GM21825 (cell line): ENCODE data around the gene FBRS.

Experiments used
- ATAC-seq: cut with Tn5 transposase; IDR thresholded peaks from one replicate; pipeline ENCODE4 v1.9.1; 2021; ENCODE audit warnings: mild to moderate bottlenecking, moderate library complexity; ENCODE audit not compliant: unreplicated experiment

FBRS gene

DNA sequence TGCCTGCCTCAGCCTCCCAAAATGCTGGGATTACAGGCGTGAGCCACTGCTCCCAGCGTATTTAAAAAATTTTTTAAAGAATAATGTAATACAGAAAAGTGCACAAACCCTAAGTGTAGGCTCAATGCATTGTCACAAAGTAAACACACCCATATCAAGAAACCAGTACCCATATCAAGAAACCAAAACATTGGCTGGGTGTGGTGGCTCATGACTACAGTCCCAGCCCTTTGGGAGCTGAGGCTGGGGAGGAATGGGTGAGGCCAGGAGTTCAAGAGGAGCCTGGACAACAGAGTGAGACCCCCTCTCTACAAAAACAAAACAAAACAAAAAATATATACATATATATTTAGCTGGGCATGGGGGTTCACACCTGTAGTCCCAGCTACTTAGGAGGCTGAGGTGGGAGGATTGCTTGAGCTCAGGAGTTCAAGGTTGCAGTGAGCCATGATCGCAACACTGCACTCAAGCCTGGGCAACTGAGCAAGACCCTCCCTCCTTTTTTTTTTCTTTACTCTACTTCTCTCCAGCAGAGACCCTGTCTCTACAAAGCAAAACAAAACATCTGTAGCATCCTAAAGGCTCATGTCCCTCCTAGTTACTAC is 16.8 kb upstream of the FBRS start:
- no peak for ATAC-seq

DNA sequence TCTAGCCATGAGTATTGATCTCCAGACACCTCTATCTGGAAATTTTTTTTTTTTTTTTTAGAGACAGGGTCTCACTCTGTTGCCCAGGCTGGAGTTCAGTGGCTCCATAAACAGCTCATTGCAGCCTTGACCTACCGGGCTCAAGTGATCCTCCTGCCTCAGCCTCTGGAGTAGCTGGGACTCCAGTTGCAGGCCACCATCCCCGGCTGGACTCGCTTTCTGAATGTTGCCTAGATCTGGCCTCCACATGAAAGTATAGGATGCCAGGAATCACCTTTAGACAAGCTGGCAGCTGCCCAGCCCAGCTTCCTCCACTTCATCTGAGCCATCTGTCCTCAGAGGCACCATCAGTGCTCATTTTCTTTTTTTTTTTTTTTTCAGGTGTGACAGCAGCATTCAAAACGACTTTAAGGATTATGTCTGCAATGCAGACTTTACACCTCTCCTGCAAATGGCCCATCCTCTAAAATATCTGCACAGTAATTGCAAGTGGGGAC is 13.8 kb upstream of the FBRS start:
- no peak for ATAC-seq

DNA sequence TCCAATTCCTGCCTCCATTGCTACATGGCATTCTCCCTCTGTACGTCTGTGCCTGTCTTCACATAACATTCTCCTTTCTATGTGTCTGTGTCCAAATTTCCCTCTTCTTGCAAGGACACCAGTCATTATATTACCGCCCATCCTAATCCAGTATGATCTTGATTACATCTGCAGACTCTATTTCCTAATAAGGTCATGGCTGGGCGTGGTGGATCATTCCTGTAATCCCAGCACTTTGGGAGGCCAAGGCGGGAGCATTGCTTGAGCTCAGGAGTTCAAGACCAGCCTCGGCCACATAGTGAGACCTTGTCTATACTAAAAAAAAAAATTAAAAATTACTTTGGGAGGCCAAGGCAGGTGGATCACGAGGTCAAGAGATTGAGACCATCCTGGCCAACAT is 12.5 kb upstream of the FBRS start:
- ATAC-seq = no peak

DNA sequence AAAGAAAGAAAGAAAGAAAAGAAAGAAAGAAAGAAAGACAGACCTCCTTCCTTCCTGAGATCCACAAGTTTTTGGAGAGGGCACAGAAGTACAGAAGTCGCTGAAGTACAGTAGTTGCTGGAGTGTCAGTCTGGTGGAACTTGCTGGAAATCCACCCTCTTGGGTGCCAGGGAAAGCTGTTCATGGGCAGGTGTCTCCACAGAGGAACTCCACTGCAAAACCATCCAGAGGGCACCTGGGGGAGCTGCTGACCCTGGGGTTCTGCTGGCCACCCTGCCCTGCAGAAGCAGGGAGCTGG is 11.0 kb upstream of the FBRS start:
- no peak for ATAC-seq

DNA sequence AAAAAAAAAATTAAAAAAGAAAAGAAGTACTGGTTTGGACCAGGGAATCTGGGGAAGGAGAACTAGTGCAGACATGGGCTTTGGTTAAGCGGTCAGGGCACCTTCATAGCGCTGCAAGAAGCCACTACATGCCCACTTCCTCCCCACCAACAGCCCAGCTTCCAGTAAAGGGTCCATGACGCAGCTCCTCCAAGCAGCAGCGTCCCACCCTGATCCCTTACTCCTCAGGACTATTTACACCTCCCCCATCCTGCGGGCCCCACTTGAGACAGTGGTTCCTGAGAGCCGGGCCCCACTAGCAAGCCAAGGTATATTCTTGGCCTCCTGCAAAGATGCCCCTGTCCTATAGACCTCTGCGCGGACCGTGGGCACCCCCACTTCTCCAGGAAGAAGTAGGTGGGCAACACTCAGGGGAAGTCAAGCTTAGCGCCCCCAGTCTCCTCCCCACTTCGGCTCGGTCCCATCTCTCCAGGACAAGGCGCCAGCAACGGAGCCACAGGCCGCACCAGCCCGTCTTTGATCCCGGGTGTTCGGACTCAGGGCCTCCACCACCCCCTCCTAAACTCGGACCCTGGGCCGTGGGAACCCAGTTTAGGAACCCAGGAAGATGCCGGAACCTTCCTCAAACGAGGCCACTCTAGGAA is 8.4 kb upstream of the FBRS start:
- ATAC-seq = no peak

DNA sequence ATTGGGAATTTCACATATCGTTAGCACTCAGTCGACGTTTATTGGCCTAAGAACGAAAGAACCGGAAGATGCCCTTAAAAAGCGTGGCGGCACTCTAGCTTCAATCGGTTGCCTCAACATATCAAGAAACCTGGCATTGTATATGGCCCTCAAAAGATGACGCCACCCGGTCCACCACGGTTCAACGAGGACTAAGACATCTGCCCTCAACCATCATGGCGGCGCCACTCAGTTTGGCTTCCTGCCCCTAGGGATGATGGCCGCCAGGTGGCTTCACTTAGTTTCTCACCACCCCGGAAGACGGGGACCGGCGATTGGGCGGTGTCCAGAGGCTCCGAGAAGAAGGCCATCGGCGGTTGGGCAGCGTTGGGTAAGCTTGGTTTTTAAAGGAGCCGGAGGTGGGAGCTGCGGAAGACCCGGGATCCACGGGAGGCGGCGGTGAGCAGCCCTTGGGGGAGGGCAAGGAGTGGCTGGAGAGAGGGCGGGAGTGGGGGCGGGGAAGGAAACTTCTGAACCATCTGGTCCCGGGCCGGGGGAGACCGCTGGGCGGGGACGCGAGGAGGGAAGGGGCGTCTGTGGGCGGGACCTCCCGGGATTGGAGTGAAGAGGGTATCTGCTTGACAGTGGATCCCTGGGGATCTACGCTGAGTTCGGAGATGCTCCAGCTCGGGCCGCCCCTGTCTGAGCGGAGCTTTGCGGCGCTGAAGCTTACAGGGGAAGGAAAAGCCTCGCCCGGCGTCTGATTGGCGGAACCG is 7.7 kb upstream of the FBRS start, which contains the start of gene PRR14:
TSS of gene PRR14 (plus strand) at position 592 of the 755 bp plus-strand sequence. CDS start 686 bp downstream, outside the sequence.
- ATAC-seq = peak; percentile 70

DNA sequence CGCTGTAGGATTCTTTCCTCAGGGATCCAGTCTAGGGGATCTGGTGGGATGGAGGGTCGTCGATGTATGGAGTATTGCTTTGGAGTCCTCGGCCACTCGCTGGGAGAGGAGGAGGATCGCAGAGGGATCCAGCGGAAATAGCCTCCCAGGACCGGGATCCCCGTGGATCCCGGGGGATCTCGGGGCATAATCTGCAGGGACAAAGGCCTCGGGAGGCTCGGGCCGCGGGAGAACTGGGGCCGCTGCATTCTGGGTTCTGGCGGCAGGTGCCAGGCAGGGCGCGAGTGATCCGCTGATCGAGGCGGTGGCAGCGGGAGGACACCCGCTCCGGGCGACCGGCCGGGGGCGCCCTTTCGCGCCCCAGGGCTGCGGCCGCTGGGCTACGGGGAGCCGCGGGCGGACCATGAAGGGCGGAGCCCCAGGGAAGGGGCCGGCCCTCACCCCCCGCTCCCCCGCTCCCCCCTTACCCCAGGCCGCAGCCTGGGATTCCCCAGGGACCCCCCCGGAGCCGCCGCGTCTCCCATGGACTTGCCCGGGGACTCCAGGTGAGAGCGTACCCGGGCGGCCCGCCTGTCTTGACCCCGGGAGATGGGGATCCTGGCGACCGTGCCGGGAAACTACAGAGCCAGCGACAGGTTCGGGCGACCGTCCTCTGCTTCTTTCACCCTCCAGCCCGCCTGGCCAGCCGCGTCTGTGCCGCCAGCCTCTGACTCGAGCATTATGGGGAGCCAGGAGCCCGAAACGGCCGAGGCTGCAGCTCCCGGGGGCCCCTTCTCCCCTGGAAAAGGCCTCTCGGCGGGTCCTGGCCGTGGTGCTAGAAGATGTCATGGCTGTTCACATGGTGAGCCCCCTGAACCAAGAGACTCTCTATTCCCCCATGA is 6.9 kb upstream of the FBRS start:
- peak; percentile 41 for ATAC-seq

DNA sequence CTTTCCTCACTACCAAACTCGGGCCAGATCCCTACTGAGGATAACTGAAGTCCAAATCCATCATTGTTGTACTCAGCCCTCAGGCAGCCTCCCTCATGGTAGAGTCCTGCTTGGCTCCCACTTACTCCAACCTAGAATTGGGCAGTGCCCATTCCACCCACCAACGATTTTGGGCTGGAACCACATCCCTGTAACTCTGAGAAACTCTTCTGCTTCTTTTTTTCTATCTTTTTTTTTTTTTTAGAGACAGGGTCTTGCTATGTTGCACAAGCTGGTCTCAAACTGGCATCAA is 6.3 kb upstream of the FBRS start:
- no peak for ATAC-seq

DNA sequence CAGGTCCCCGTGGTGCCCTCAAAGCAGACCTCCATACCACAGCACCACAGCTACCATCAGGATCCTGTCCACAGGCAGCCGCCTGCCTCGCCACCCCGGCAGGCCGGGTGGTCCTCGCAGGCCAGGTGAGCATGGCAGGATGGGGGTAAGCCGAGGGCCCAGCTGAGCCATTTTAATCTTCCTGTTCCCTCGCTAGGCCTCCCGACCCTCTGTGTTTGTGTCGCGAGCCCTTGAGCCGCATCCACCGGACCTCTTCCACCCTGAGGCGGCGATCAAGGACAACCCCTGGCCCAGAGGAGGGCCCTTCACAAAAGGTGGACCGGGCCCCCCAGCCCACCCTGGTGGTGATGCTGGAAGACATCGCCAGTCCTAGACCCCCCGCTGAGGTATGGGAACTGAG is 5.5 kb upstream of the FBRS start:
- ATAC-seq = no peak

DNA sequence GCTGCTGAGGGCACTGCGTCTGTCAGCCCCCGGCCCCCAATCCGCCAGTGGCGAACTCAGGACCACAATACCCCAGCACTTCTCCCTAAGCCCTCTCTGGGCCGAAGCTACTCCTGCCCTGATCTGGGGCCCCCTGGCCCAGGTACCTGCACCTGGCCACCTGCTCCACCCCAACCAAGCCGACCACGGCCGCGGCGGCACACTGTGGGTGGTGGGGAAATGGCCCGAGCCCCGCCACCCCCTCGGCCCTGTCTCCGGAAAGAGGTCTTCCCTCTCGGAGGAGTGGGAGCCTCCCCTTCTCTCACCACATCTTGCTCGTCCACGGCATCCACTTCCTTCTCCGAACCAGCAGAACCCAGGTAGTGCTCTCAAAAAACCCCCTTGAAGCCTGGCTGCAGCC is 3.4 kb upstream of the FBRS start:
- no peak for ATAC-seq

DNA sequence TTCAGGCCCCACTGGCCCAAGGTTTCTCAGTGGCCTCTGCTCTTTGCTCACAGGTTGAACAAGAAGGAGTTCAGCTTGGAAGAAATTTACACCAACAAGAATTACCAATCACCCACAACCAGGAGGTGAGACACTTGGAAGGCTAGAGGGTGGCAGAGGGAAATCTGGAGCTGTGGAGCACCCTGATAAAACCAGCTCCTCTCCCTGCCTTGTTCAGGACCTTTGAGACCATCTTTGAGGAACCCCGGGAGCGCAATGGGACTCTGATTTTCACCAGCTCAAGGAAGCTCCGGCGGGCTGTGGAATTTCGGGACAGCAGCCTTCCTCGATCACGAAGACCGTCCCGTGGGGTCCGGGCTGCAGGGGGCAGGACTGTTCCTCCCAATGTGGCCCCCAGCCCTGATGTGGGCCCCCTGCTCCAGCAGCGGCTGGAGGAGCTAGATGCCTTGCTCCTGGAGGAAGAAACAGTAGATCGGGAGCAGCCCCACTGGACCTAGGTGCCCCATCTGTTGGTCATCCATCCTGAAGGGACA is 2.4 kb upstream of the FBRS start:
- no peak for ATAC-seq

DNA sequence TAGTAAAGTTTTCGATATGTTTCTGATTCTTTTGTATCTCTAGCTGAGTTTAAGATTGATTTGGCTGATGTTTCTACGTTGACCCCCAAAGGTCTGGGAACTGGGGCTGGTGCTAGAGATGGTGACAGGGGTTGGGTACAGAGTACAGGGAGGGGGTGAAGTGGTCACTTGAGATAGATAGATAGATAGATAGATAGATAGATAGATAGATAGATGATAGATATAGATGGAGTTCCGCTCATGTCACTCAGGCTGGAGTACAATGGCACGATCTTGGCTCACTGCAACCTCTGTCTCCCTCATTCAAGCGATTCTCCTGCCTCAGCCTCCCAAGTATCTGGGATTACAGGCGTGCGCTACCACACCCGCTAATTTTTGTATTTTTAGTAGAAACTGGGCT is 1.8 kb upstream of the FBRS start:
- no peak for ATAC-seq

DNA sequence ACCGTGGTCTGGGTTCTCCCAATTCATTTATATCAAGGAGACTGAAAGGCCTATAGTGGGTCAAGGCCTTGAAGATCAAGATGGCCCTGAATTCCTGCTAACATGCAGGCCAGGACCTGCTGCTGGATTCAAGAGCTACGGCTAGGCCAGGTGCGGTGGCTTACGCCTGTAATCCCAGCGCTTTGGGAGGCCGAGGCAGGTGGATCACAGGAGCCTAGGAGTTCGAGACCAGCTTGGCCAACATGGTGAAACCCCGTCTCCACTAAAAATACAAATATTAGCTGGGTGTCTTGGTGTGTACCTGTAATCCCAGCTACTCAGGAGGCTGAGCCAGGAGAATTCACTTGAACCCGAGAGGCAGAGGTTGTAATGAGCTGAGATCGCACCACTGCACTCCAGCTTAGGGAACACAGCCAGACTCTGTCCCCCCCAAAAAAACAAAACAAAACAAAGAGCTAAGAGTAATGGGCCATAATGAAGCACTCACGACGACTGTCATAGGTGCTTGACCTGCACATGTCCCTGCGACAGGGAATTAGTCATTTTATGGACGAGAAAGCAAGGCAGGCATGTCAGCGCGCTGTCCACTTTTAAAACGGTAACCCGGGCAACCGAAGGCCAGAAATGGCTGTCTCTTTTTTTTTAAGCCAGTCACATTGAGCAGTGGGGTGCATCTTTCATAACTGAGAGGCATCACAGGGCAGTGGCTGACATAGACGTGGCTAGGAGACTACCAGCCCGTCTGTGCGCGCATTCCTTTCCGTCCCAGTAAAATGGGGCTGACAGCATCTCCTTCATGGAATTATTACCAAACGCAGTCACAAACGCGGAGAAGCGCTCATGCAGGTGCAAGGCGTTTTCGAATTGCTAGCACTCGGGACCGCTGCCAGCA is 1.0 kb upstream of the FBRS start:
- ATAC-seq = no peak

DNA sequence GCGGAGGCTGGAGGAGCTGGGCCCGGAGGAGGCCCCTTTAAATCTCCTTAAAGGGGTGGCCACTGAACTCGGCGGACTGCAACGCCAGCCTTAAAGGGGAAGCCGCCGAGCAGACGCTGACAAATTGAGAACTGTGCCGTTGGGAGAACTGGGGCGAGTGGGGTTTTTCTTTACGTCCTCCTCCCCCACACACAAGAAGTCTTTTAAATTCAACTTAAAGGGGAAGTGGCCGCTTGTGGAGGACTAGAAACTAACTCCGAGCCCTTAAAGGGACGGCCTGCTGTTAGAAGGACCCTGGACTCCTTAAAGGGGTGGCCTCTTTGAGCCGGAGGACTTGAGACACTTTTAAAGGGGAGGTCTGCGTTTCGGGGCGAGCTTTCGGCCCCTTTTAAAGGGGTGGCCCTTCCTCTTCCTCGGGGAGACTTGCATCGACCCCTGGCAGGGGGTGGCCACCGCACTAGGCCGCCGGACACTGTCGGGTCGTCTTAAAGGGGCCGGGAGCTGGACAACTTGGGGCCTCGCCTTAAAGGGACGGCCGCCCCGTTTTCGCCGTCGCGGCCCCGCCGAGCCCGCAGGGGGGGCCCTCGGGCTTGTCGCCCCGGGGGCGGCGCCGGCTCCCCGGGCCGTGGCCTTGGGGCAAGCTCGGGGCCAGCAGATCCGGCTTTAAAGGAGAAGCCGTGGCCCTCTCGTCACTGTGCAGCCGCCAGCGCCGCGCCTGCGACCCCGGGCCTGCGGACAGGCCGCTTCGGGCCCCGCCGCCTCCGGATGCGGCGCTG is 688 bp downstream of the FBRS start:
- peak; percentile 46 for ATAC-seq

DNA sequence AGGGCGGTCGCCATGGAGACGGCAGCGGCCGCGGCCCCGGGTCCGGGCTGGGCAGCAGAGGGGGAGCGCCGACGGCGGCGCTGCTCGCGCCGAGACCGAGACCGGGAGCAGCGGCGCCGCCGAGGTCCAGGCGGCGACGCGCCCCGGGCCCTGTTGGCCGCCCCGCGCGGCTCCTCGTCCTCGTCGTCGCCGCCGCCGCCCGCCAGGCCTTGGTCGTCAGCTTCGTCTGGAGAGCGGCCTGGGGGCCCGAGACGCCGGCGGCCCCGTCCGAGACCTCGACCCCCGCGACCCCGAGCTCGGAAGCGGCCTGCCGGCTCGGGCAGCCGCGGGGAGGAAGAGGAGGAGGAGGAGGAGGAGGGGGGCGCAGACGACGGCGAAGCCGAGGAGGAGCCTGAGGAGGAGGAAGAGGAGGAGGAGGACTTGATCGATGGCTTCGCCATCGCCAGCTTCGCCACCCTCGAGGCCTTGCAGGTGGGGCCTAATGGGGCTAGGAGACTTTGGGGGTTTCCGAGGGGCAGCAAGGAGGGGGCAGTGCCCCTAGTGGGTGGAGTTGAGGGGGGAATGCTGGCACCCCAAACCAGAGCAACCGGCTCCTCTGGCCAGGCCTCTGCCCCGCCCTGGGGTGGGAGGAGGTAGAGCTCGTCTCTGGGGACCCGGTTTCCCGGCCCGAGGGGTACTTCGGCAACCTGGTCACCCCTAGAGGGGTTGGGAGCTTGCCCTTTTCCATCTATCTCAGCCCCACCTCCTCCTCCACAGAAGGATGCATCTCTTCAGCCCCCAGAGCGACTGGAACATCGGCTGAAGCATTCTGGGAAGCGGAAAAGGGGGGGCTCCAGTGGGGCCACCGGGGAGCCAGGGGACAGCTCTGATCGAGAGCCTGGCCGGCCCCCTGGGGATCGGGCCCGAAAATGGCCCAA is 1.5 kb downstream of the FBRS start:
- ATAC-seq = peak; percentile 0

DNA sequence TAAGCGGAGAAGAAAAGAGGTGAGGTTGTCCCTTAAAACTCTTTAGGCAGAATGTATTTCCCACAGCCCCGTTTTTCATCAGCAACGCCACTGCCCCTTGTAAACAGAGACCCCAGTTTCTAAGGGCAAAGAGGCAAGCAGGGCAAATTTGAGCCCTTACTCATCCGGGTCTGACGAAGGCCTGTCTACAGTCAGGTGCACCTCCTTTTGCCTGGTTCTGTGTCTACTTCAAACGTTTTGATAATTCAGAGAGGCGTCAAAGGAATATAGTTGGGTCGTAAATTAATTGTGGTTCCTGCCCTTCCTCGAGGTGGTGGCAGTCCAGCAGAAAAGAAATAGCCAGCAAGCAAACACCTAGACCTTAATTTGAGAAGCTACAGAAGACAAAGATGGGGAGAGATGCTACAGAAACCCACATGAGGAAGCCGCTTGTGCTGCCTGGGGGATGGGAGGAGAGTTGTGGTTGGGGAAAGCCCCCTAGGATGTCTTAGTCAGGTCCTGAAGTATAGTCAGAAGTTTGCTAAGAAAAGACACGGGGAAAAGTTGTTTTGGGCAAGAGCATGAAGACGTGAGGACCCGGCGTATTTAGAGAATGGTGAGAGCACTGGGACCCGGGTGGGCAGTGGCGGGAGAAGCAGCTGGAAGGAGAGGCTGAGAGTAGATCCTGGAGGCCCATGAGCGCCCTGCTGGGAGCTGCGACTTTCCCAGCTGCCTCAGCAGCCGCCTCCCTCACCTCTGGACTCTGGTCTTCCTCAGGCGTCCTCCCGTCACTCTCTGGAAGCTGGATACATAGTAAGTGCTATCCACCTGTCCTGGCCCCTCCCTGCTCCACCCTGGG is 2.4 kb downstream of the FBRS start:
- no peak for ATAC-seq

DNA sequence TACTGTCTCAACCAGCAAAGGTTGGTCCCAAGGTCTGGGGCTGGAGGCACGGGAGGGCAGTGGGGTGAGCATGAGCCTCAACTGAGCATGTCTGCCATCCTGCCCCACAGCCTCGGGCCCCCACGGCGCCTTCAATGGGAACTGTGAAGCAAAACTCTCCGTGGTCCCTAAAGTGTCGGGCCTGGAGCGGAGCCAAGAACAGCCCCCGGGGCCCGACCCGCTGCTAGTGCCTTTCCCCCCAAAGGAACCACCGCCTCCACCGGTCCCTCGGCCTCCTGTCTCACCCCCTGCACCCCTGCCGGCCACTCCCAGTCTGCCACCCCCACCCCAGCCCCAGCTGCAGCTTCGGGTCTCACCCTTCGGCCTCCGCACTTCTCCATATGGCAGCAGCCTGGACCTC is 4.2 kb downstream of the FBRS start:
- ATAC-seq = no peak

DNA sequence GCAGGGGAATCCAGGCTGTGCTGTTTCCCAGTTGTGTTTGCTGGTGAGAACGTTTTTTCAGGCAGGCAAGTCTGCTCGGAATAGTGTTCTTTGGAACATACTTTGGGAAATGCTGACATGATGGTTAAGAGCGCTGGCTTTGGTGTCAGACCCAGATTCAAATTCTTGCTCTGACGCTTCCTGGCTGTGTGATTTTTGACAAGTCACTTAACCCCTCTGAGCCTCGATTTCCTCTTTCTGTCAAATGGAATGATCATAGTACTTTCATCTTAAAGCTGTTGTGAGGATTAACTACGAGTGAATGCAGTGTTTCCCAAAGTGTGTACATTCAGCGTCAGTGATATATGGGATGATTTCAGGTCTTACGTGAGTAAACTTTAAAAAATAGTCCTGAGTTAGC is 4.8 kb downstream of the FBRS start:
- no peak for ATAC-seq
